Astrocyte (in vitro differentiated cells and primary cell): Measurements from ENCODE around the gene IFNA6. TPM values are rescaled to one million over a fixed set of nuclear protein-coding genes. Genes with fewer than 3 reads are reported as not detected.

Source experiments
- DNase-seq: peaks from one replicate; pipeline ENCODE4 v3.0.0-alpha.2; 2010; ENCODE audit warnings: low read depth
- FAIRE-seq: peaks from 2 replicates; lab custom pipeline; 2011; peaks lifted over from hg19 to GRCh38; lab: Jason Lieb, UNC
- H2AFZ ChIP-seq: 2 replicates; pipeline ENCODE4 v1.6.0; 2012; ENCODE audit warnings: low read depth, low read length, inconsistent platforms
- H3K27ac ChIP-seq: 2 replicates; pipeline ENCODE4 v1.5.1; 2011; ENCODE audit warnings: low read depth, low read length, inconsistent platforms
- H3K27me3 ChIP-seq: 2 replicates; pipeline ENCODE4 v1.6.0; 2011; ENCODE audit warnings: low read length, inconsistent platforms; ENCODE audit not compliant: insufficient read depth
- H3K36me3 ChIP-seq: 2 replicates; pipeline ENCODE4 v1.5.1; 2011; ENCODE audit warnings: low read length, inconsistent platforms; ENCODE audit not compliant: insufficient read depth
- H3K4me1 ChIP-seq: 2 replicates; pipeline ENCODE4 v1.5.1; 2011; ENCODE audit warnings: low read length, inconsistent platforms; ENCODE audit not compliant: insufficient read depth
- H3K4me2 ChIP-seq: 2 replicates; pipeline ENCODE4 v1.6.0; 2012; ENCODE audit warnings: low read length, inconsistent platforms
- H3K4me3 ChIP-seq: 2 replicates; pipeline ENCODE4 v1.5.1; 2011; ENCODE audit warnings: low read depth, mild to moderate bottlenecking, low read length, inconsistent platforms; ENCODE audit not compliant: insufficient read depth
- H3K79me2 ChIP-seq: 2 replicates; pipeline ENCODE4 v1.6.0; 2012; ENCODE audit warnings: mild to moderate bottlenecking, low read length, inconsistent platforms; ENCODE audit not compliant: insufficient read depth
- H3K9ac ChIP-seq: 2 replicates; pipeline ENCODE4 v1.6.0; 2012; ENCODE audit warnings: mild to moderate bottlenecking, low read length, inconsistent platforms
- H3K9me3 ChIP-seq: 2 replicates; pipeline ENCODE4 v1.5.1; 2012; ENCODE audit warnings: low read depth, mild to moderate bottlenecking, low read length, inconsistent platforms; ENCODE audit not compliant: insufficient read depth
- H4K20me1 ChIP-seq: 2 replicates; pipeline ENCODE4 v1.6.0; 2012; ENCODE audit warnings: low read length, inconsistent platforms; ENCODE audit not compliant: insufficient read depth
- H3K27ac Mint-ChIP-seq: one replicate; pipeline ENCODE4 v1.8.0; 2021; ENCODE audit warnings: mild to moderate bottlenecking, mixed read lengths; ENCODE audit not compliant: unreplicated experiment
- H3K27me3 Mint-ChIP-seq: one replicate; pipeline ENCODE4 v1.8.0; 2021; ENCODE audit warnings: low read depth, mixed read lengths; ENCODE audit not compliant: unreplicated experiment
- H3K36me3 Mint-ChIP-seq: one replicate; pipeline ENCODE4 v1.8.0; 2021; ENCODE audit warnings: low read depth, mixed read lengths; ENCODE audit not compliant: unreplicated experiment
- H3K4me1 Mint-ChIP-seq: one replicate; pipeline ENCODE4 v1.8.0; 2021; ENCODE audit warnings: low read depth, mixed read lengths; ENCODE audit not compliant: unreplicated experiment
- H3K4me3 Mint-ChIP-seq: one replicate; pipeline ENCODE4 v1.8.0; 2021; ENCODE audit warnings: mild to moderate bottlenecking, moderate library complexity, mixed read lengths; ENCODE audit not compliant: unreplicated experiment
- H3K9me3 Mint-ChIP-seq: one replicate; pipeline ENCODE4 v1.8.0; 2021; ENCODE audit warnings: mild to moderate bottlenecking, mixed read lengths; ENCODE audit not compliant: unreplicated experiment
- CTCF ChIP-seq: IDR thresholded peaks from 2 replicates; pipeline ENCODE4 v1.5.1; 2011; ENCODE audit warnings: low read depth, mild to moderate bottlenecking, inconsistent platforms, low read length, moderate library complexity; ENCODE audit not compliant: insufficient read depth
- EZH2 ChIP-seq: IDR thresholded peaks from 2 replicates; pipeline ENCODE4 v1.6.1; 2012; ENCODE audit warnings: mild to moderate bottlenecking, low read length, inconsistent platforms; ENCODE audit not compliant: insufficient read depth
- total RNA-seq: library from RNA; stranded (reverse); gene quantifications from 2 replicates; pipeline ENCODE4 v1.2.1, GENCODE V29; 2021

The IFNA6 gene
- total RNA-seq, 1 donor from 2014 or later: not detected

- DNase-seq: no peak
- Mint-ChIP-seq H3K36me3 (no peaks in the 10 kb centered on the region), H3K27me3 (peaks cover 13% of the 10 kb centered on the region), H3K4me1 (no peaks in the 10 kb centered on the region), H3K4me3 (peak overlapping the region; percentile 75), H3K27ac (no peak overlapping the region), H3K9me3 (no peaks in the 10 kb centered on the region)
- Histone ChIP-seq H4K20me1 (no peaks in the 10 kb centered on the region), H3K9ac (peak overlapping the region; percentile 55), H3K27ac (no peak overlapping the region), H3K4me1 (peaks cover 7% of the 10 kb centered on the region), H3K36me3 (no peaks in the 10 kb centered on the region), H3K27me3 (peaks cover 14% of the 10 kb centered on the region), H2AFZ (peak overlapping the region; percentile 81), H3K9me3 (no peaks in the 10 kb centered on the region), H3K4me3 (peak overlapping the region; percentile 62), H3K4me2 (peak overlapping the region; percentile 90), H3K79me2 (no peaks in the 10 kb centered on the region)
- TF ChIP-seq EZH2 (no peak), CTCF (peak; percentile 64)
- FAIRE-seq: no peak
These were observed 45.4 kb upstream of the IFNA6 start for GRCh38 chr9:21395778-21396717.

DNA sequence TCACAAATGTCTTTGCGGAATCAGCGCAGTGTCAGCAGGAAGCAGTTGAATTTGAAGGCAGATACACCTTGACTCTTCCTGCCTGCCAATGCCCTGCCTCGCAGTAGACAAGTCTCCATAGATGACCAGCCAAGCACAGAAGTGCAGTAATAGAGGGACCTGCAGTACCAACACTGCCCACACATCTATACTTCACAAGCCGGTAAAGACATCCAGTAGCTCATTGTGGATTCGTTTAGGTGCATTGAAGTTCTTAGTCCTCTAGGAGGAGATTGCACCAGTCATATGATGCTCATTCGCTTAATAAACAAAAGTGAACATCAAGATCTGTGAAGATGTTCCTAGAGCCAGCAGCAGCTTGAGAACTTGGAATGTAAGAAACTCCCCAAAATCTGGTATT, 41.6 kb upstream of the IFNA6 start:
- FAIRE-seq: no peak
- Histone ChIP-seq H3K4me2 (no peak overlapping the region), H3K36me3 (no peaks in the 10 kb centered on the region), H3K9me3 (no peaks in the 10 kb centered on the region), H3K27me3 (peaks cover 12% of the 10 kb centered on the region), H3K4me1 (peaks cover 7% of the 10 kb centered on the region), H3K79me2 (no peaks in the 10 kb centered on the region), H3K9ac (no peak overlapping the region), H3K4me3 (no peak overlapping the region), H2AFZ (no peak overlapping the region), H4K20me1 (no peaks in the 10 kb centered on the region), H3K27ac (no peak overlapping the region)
- no peak for DNase-seq
- no peaks in the 10 kb centered on the region for H3K36me3 Mint-ChIP-seq
- no peak overlapping the region for H3K27ac Mint-ChIP-seq
- H3K4me1 Mint-ChIP-seq: no peaks in the 10 kb centered on the region
- no peaks in the 10 kb centered on the region for H3K9me3 Mint-ChIP-seq
- peaks cover 9% of the 10 kb centered on the region for H3K27me3 Mint-ChIP-seq
- H3K4me3 Mint-ChIP-seq: no peak overlapping the region
- peak; percentile 41 for TF ChIP-seq CTCF
- no peak for TF ChIP-seq EZH2
